Spinal cord (tissue), 10 donors: ENCODE results near the gene LMAN2. TPM values are rescaled to one million over a fixed set of nuclear protein-coding genes. Genes with fewer than 3 reads are reported as not detected.

Source experiments
- DNase-seq, 6 donors: peaks; one replicate each; pipeline versions ENCODE4 v3.0.0 to v3.0.0-alpha.2; 2013 to 2015; ENCODE audit warnings: low spot score in 6 of 6, low read depth in 4 of 6
- H3K27ac ChIP-seq: one replicate; pipeline ENCODE4 v1.5.1; 2013; ENCODE audit warnings: low read depth, low read length, control low read depth
- H3K27me3 ChIP-seq: one replicate; pipeline ENCODE4 v1.6.1; 2013; ENCODE audit warnings: low read length; ENCODE audit not compliant: control insufficient read depth, insufficient read depth
- H3K36me3 ChIP-seq: one replicate; pipeline ENCODE4 v1.6.1; 2013; ENCODE audit warnings: low read length; ENCODE audit not compliant: control insufficient read depth, insufficient read depth
- H3K4me1 ChIP-seq: one replicate; pipeline ENCODE4 v1.6.1; 2013; ENCODE audit warnings: low read length; ENCODE audit not compliant: control insufficient read depth, insufficient read depth
- H3K4me3 ChIP-seq: one replicate; pipeline ENCODE4 v1.5.1; 2013; ENCODE audit warnings: low read depth, low read length, control low read depth
- H3K9me3 ChIP-seq: one replicate; pipeline ENCODE4 v1.6.1; 2013; ENCODE audit warnings: low read length; ENCODE audit not compliant: control insufficient read depth, insufficient read depth
- WGBS: methylation state at CpG from one replicate; pipeline ENCODE4 v1.1.5; 2013; ENCODE audit warnings: missing lambda C conversion rate; ENCODE audit not compliant: insufficient coverage; 5-methylcytosine and 5-hydroxymethylcytosine counted together
- polyA plus RNA-seq, 2 donors: library from polyadenylated mRNA; unstranded; fragments of 120-200 nt; gene quantifications; one replicate each; pipeline ENCODE4 v1.2.1, GENCODE V29; 2013; ENCODE audit not compliant: insufficient read length in 2 of 2
- total RNA-seq, 2 donors: library from RNA; depleted of rRNA in 1 of 2; stranded (reverse); fragments of 120-200 nt in 1 of 2; fragments of >200 nt in 1 of 2; gene quantifications; one replicate each; pipeline versions ENCODE4 v1.2.3 to v1.2.4, GENCODE V29; 2013 to 2014
- donor health status: healthy.

LMAN2 gene
- total and polyA plus RNA-seq, 4 donors, result 90.3 to 152 (median 96.4) TPM

GRCh38 chr5:177294632-177295031, 56.8 kb downstream of the LMAN2 start:
- Histone ChIP-seq H3K27me3 (no peaks in the 10 kb centered on the region), H3K4me1 (peaks cover under 1% of the 10 kb centered on the region), H3K27ac (no peak overlapping the region), H3K4me3 (no peak overlapping the region), H3K9me3 (no peaks in the 10 kb centered on the region), H3K36me3 (peaks cover 58% of the 10 kb centered on the region)
- WGBS, result 92% methylated on average over 3 of the region's 3 CpGs
- DNase-seq, result no peak

- no peak for DNase-seq
- over 99% methylated on average over 12 of the region's 12 CpGs for WGBS
- Histone ChIP-seq H3K36me3 (peaks cover 59% of the 10 kb centered on the region), H3K4me1 (no peaks in the 10 kb centered on the region), H3K27ac (no peak overlapping the region), H3K27me3 (no peaks in the 10 kb centered on the region), H3K4me3 (no peak overlapping the region), H3K9me3 (no peaks in the 10 kb centered on the region)
Measured at GRCh38 chr5:177293819-177294581, 57.5 kb downstream of the LMAN2 start.

- no peaks in the 10 kb centered on the region for H3K27me3 ChIP-seq
- no peak for DNase-seq
- 96% methylated on average over 6 of the region's 7 CpGs for WGBS
- H3K9me3 ChIP-seq, result no peaks in the 10 kb centered on the region
- H3K27ac ChIP-seq, result no peak overlapping the region
- no peaks in the 10 kb centered on the region for H3K4me1 ChIP-seq
- no peak overlapping the region for H3K4me3 ChIP-seq
- H3K36me3 ChIP-seq, result peaks cover 59% of the 10 kb centered on the region
Measured at GRCh38 chr5:177291735-177292134, 59.7 kb downstream of the LMAN2 start.

- Histone ChIP-seq H3K36me3 (peaks cover 51% of the 10 kb centered on the region), H3K27ac (no peak overlapping the region), H3K4me3 (no peak overlapping the region), H3K9me3 (no peaks in the 10 kb centered on the region), H3K4me1 (no peaks in the 10 kb centered on the region), H3K27me3 (no peaks in the 10 kb centered on the region)
- DNase-seq, result no peak
- 96% methylated on average over 7 of the region's 12 CpGs for WGBS
Measured at GRCh38 chr5:177290816-177291596, 60.5 kb downstream of the LMAN2 start.

- no peaks in the 10 kb centered on the region for H3K9me3 ChIP-seq
- no CpG with 5 or more reads among the region's 2 CpGs for WGBS
- no peak overlapping the region for H3K4me3 ChIP-seq
- H3K36me3 ChIP-seq, result peaks cover 51% of the 10 kb centered on the region
- no peaks in the 10 kb centered on the region for H3K4me1 ChIP-seq
- no peak overlapping the region for H3K27ac ChIP-seq
- no peaks in the 10 kb centered on the region for H3K27me3 ChIP-seq
- DNase-seq, result no peak
Measured at GRCh38 chr5:177288191-177288590, 63.3 kb downstream of the LMAN2 start.

Other genes starting within 250 kb of the LMAN2 start
- 10 to 100 TPM; 72.8 to 77.2 TPM for gene NSD1, start 217.9 kb downstream of the LMAN2 start, total RNA-seq
- 10 to 100 TPM; 43.0 to 44.6 TPM for gene NSD1, start 217.9 kb downstream of the LMAN2 start, polyA plus RNA-seq
- gene RAB24, start 47.9 kb downstream of the LMAN2 start, total RNA-seq, result 10 to 100 TPM; 15.5 to 28.3 TPM
- 10 to 100 TPM; 49.8 to 58.9 TPM for gene RAB24, start 47.9 kb downstream of the LMAN2 start, polyA plus RNA-seq
- 100 to 1,000 TPM in 1 of 2 donors, 10 to 100 TPM in 1; 35.2 to 101 TPM for gene PRELID1, start 47.9 kb downstream of the LMAN2 start, total RNA-seq
- 100 to 1,000 TPM; 115 to 116 TPM for gene PRELID1, start 47.9 kb downstream of the LMAN2 start, polyA plus RNA-seq
- gene MXD3, start 39.8 kb downstream of the LMAN2 start, total RNA-seq, result 10 to 100 TPM in 1 of 2 donors, 1 to 10 TPM in 1; 4.9 to 20.2 TPM
- gene MXD3, start 39.8 kb downstream of the LMAN2 start, polyA plus RNA-seq, result 10 to 100 TPM; 21.7 to 30.4 TPM
- 10 to 100 TPM in 1 of 2 donors, 1 to 10 TPM in 1; 7.5 to 14.4 TPM for gene RGS14, start 6.3 kb upstream of the LMAN2 start, total RNA-seq
- gene RGS14, start 6.3 kb upstream of the LMAN2 start, polyA plus RNA-seq, result 10 to 100 TPM in 1 of 2 donors, 1 to 10 TPM in 1; 9.3 to 11.5 TPM
- gene SLC34A1, start 32.8 kb upstream of the LMAN2 start, total RNA-seq, result not detected
- gene SLC34A1, start 32.8 kb upstream of the LMAN2 start, polyA plus RNA-seq, result 1 to 10 TPM in 1 of 2 donors, under 1 TPM in 1; 0.68 to 1.2 TPM
- gene PFN3, start 49.0 kb upstream of the LMAN2 start, total RNA-seq, result not detected
- under 1 TPM; 0.32 to 1.00 TPM for gene PFN3, start 49.0 kb upstream of the LMAN2 start, polyA plus RNA-seq
- gene F12, start 57.9 kb upstream of the LMAN2 start, total RNA-seq, result 1 to 10 TPM; 1.9 to 3.2 TPM
- gene F12, start 57.9 kb upstream of the LMAN2 start, polyA plus RNA-seq, result 10 to 100 TPM; 14.7 to 15.1 TPM
- gene GRK6, start 75.0 kb upstream of the LMAN2 start, total RNA-seq, result 10 to 100 TPM; 16.7 to 22.5 TPM
- 10 to 100 TPM; 41.8 to 42.4 TPM for gene GRK6, start 75.0 kb upstream of the LMAN2 start, polyA plus RNA-seq
- 1 to 10 TPM; 4.3 to 8.8 TPM for gene PRR7, start 95.1 kb upstream of the LMAN2 start, total RNA-seq
- gene PRR7, start 95.1 kb upstream of the LMAN2 start, polyA plus RNA-seq, result 10 to 100 TPM; 28.3 to 31.7 TPM
- gene DBN1, start 122.0 kb upstream of the LMAN2 start, total RNA-seq, result 100 to 1,000 TPM in 1 of 2 donors, 10 to 100 TPM in 1; 49.6 to 105 TPM
- gene DBN1, start 122.0 kb upstream of the LMAN2 start, polyA plus RNA-seq, result 100 to 1,000 TPM; 241 to 273 TPM
- 10 to 100 TPM; 23.4 to 67.3 TPM for gene PDLIM7, start 145.9 kb upstream of the LMAN2 start, total RNA-seq
- gene PDLIM7, start 145.9 kb upstream of the LMAN2 start, polyA plus RNA-seq, result 100 to 1,000 TPM in 1 of 2 donors, 10 to 100 TPM in 1; 61.1 to 128 TPM
- 1 to 10 TPM; 3.4 to 5.6 TPM for gene DOK3, start 158.2 kb upstream of the LMAN2 start, total RNA-seq
- 10 to 100 TPM; 12.2 to 15.8 TPM for gene DOK3, start 158.2 kb upstream of the LMAN2 start, polyA plus RNA-seq
- 10 to 100 TPM; 67.1 to 92.7 TPM for gene DDX41, start 165.3 kb upstream of the LMAN2 start, total RNA-seq
- gene DDX41, start 165.3 kb upstream of the LMAN2 start, polyA plus RNA-seq, result 100 to 1,000 TPM; 118 to 126 TPM
- 10 to 100 TPM; 21.6 to 72.7 TPM for gene FAM193B, start 202.9 kb upstream of the LMAN2 start, total RNA-seq
- gene FAM193B, start 202.9 kb upstream of the LMAN2 start, polyA plus RNA-seq, result 100 to 1,000 TPM in 1 of 2 donors, 10 to 100 TPM in 1; 78.0 to 115 TPM
- gene TMED9, start 240.5 kb upstream of the LMAN2 start, total RNA-seq, result 10 to 100 TPM; 53.6 to 66.7 TPM
- 100 to 1,000 TPM; 135 to 147 TPM for gene TMED9, start 240.5 kb upstream of the LMAN2 start, polyA plus RNA-seq
- 10 to 100 TPM; 13.8 to 32.3 TPM for gene B4GALT7, start 248.5 kb upstream of the LMAN2 start, total RNA-seq
- 10 to 100 TPM; 27.3 to 31.9 TPM for gene B4GALT7, start 248.5 kb upstream of the LMAN2 start, polyA plus RNA-seq